H1 (cell line): ENCODE data around the gene SCARB1. TPM values are rescaled to one million over a fixed set of nuclear protein-coding genes. Genes with fewer than 3 reads are reported as not detected.

Experiments used
- CTCF ChIA-PET: fragments of 300-600 bp; sonication (Branson Sonifier 250); formaldehyde crosslinking; loops from one replicate; lab custom pipeline; 2021; ENCODE audit not compliant: partially characterized antibody; lab: Charles Lee
- POLR2A ChIA-PET: fragments of 300-600 bp; sonication (Branson Sonifier 250); formaldehyde crosslinking; loops from one replicate; lab custom pipeline; 2021; ENCODE audit warnings: inconsistent platforms; ENCODE audit not compliant: partially characterized antibody; lab: Charles Lee
- DNase-seq, 2 experiments: peaks; one replicate each; pipeline versions ENCODE4 v3.0.0 to v3.0.0-alpha.2; 2010 to 2022; ENCODE audit warnings: low spot score in 2 of 2, low read depth in 1 of 2, mixed read lengths in 1 of 2
- FAIRE-seq: peaks from 2 replicates; lab custom pipeline; 2011; peaks lifted over from hg19 to GRCh38; lab: Jason Lieb, UNC
- H2AFZ ChIP-seq: 2 replicates; pipeline ENCODE4 v1.8.1; 2012; ENCODE audit warnings: low read length, inconsistent platforms
- H2AK5ac ChIP-seq: 2 replicates; pipeline ENCODE4 v1.6.1; 2013; ENCODE audit warnings: low read depth, low read length
- H2BK120ac ChIP-seq: replicated peaks from 2 replicates; pipeline ENCODE3; 2013; ENCODE audit warnings: low read depth, low read length, inconsistent platforms
- H2BK12ac ChIP-seq: 2 replicates; pipeline ENCODE4 v1.6.1; 2013; ENCODE audit warnings: low read depth, low read length
- H2BK15ac ChIP-seq: 2 replicates; pipeline ENCODE4 v1.6.1; 2013; ENCODE audit warnings: low read length
- H2BK20ac ChIP-seq: 2 replicates; pipeline ENCODE4 v1.6.1; 2013; ENCODE audit warnings: low read length
- H2BK5ac ChIP-seq: 2 replicates; pipeline ENCODE4 v1.6.1; 2013; ENCODE audit warnings: low read depth, low read length
- H3K14ac ChIP-seq: 2 replicates; pipeline ENCODE4 v1.6.1; 2013; ENCODE audit warnings: inconsistent platforms; ENCODE audit not compliant: insufficient read length
- H3K18ac ChIP-seq: 2 replicates; pipeline ENCODE4 v1.6.1; 2013; ENCODE audit warnings: low read length; ENCODE audit errors: extremely low read depth
- H3K23ac ChIP-seq: 2 replicates; pipeline ENCODE4 v1.6.1; 2013; ENCODE audit warnings: inconsistent platforms; ENCODE audit not compliant: insufficient read length
- H3K23me2 ChIP-seq: 2 replicates; pipeline ENCODE4 v1.6.1; 2013; ENCODE audit warnings: low read depth, low read length
- H3K27ac ChIP-seq: 2 replicates; pipeline ENCODE4 v1.6.1; 2011; ENCODE audit warnings: low read depth, low read length, inconsistent platforms
- H3K27me3 ChIP-seq, 4 experiments: replicated peaks in 1 of 4; 1 replicate in 1 of 4; 2 replicates in 3 of 4; pipeline versions ENCODE4 v1.6.1 to v1.8.1; 2011 to 2013; ENCODE audit warnings: low read length in 3 of 4, mild to moderate bottlenecking in 3 of 4, inconsistent platforms in 2 of 4, mixed read lengths in 2 of 4, moderate library complexity in 1 of 4; ENCODE audit not compliant: control insufficient read depth in 3 of 4, insufficient read depth in 3 of 4; ENCODE audit errors: extremely low read depth in 1 of 4
- H3K36me3 ChIP-seq, 4 experiments: 2 replicates each; pipeline versions ENCODE4 v1.6.1 to v1.8.1; 2011 to 2013; ENCODE audit warnings: mild to moderate bottlenecking in 4 of 4, low read length in 3 of 4, moderate library complexity in 2 of 4, control low read depth in 1 of 4, inconsistent platforms in 1 of 4; ENCODE audit not compliant: insufficient read depth in 4 of 4, control insufficient read depth in 2 of 4
- H3K4ac ChIP-seq: replicated peaks from 2 replicates; pipeline ENCODE3; 2013; ENCODE audit warnings: low read length, low read depth, mixed read lengths, inconsistent platforms; ENCODE audit not compliant: insufficient read length
- H3K4me1 ChIP-seq, 4 experiments: replicated peaks in 1 of 4; 1 replicate in 1 of 4; 2 replicates in 3 of 4; pipeline versions ENCODE4 v1.6.1 to v1.8.1; 2011 to 2013; ENCODE audit warnings: low read length in 3 of 4, inconsistent platforms in 2 of 4, mixed read lengths in 1 of 4; ENCODE audit not compliant: insufficient read depth in 4 of 4, control insufficient read depth in 3 of 4
- H3K4me2 ChIP-seq, 2 experiments: 2 replicates each; pipeline versions ENCODE4 v1.6.1 to v1.8.1; 2011 to 2013; ENCODE audit warnings: low read depth in 2 of 2, low read length in 2 of 2, control low read depth in 1 of 2, inconsistent platforms in 1 of 2, mild to moderate bottlenecking in 1 of 2; ENCODE audit not compliant: insufficient read depth in 1 of 2
- H3K4me3 ChIP-seq, 4 experiments: fragments of 200-600, 300-600 bp in 1 of 4; sonication (generic), shearing (Covaris generic), sonication (Bioruptor Twin) in 1 of 4; 2 replicates each; pipeline versions ENCODE4 v1.5.1 to v1.8.1; 2011 to 2016; ENCODE audit warnings: low read length in 4 of 4, low read depth in 3 of 4, control low read depth in 2 of 4, inconsistent platforms in 2 of 4, mild to moderate bottlenecking in 2 of 4, mixed read lengths in 1 of 4, moderate library complexity in 1 of 4; ENCODE audit not compliant: insufficient read depth in 2 of 4; ENCODE audit errors: extremely low read depth in 1 of 4
- H3K56ac ChIP-seq: replicated peaks from 2 replicates; pipeline ENCODE3; 2013; ENCODE audit warnings: low read depth, mild to moderate bottlenecking, mixed read lengths, low read length, inconsistent platforms; ENCODE audit not compliant: insufficient read length
- H3K79me1 ChIP-seq: 2 replicates; pipeline ENCODE4 v1.6.1; 2013; ENCODE audit warnings: low read depth, low read length, control low read depth
- H3K79me2 ChIP-seq, 2 experiments: 2 replicates each; pipeline versions ENCODE4 v1.6.1 to v1.8.1; 2012 to 2013; ENCODE audit warnings: low read length in 2 of 2, mild to moderate bottlenecking in 2 of 2, inconsistent platforms in 1 of 2; ENCODE audit not compliant: insufficient read depth in 2 of 2, control insufficient read depth in 1 of 2
- H3K9ac ChIP-seq, 4 experiments: replicated peaks in 1 of 4; 1 replicate in 1 of 4; 2 replicates in 3 of 4; pipeline versions ENCODE4 v1.6.1 to v1.8.1; 2011 to 2013; ENCODE audit warnings: low read depth in 3 of 4, low read length in 3 of 4, control low read depth in 2 of 4, mild to moderate bottlenecking in 2 of 4, moderate library complexity in 2 of 4, inconsistent platforms in 1 of 4; ENCODE audit errors: extremely low read depth in 1 of 4
- H3K9me3 ChIP-seq, 2 experiments: 2 replicates each; pipeline versions ENCODE4 v1.6.1 to v1.8.1; 2012 to 2013; ENCODE audit warnings: mild to moderate bottlenecking in 2 of 2, moderate library complexity in 2 of 2, control low read depth in 1 of 2, inconsistent platforms in 1 of 2, low read depth in 1 of 2, low read length in 1 of 2, mixed read lengths in 1 of 2; ENCODE audit not compliant: insufficient read depth in 2 of 2
- H4K20me1 ChIP-seq, 2 experiments: replicated peaks in 1 of 2; 2 replicates each; pipeline versions ENCODE3 to v1.8.1; 2011 to 2013; ENCODE audit warnings: inconsistent platforms in 2 of 2, low read length in 2 of 2, mild to moderate bottlenecking in 1 of 2; ENCODE audit not compliant: insufficient read depth in 2 of 2, control insufficient read depth in 1 of 2
- H4K5ac ChIP-seq: 2 replicates; pipeline ENCODE4 v1.6.1; 2013; ENCODE audit warnings: low read length, low read depth, mixed read lengths, inconsistent platforms; ENCODE audit not compliant: insufficient read length
- H4K8ac ChIP-seq: 2 replicates; pipeline ENCODE4 v1.8.0; 2013; ENCODE audit warnings: mild to moderate bottlenecking, moderate library complexity, low read length, inconsistent platforms; ENCODE audit not compliant: insufficient read depth; ENCODE audit errors: extremely low read depth
- H4K91ac ChIP-seq: replicated peaks from 2 replicates; pipeline ENCODE3; 2013; ENCODE audit warnings: low read length, mixed read lengths, inconsistent platforms; ENCODE audit not compliant: insufficient read length
- CREB1 ChIP-seq: IDR thresholded peaks from 2 replicates; pipeline ENCODE4 v1.6.1; 2012; ENCODE audit warnings: inconsistent platforms
- RAD21 ChIP-seq, 2 experiments: IDR thresholded peaks in 1 of 2; conservative IDR thresholded peaks in 1 of 2; 2 replicates each; pipeline ENCODE4 v1.6.1; 2011; ENCODE audit warnings: low read depth in 2 of 2, low read length in 2 of 2, improper control_type of control experiment in 1 of 2, inconsistent platforms in 1 of 2, mild to moderate bottlenecking in 1 of 2, moderate library complexity in 1 of 2
- SRF ChIP-seq: IDR thresholded peaks from 2 replicates; pipeline ENCODE4 v1.6.1; 2011; ENCODE audit warnings: mild to moderate bottlenecking, low read depth, low read length, moderate library complexity
- WGBS, 2 experiments: shearing (Covaris generic) in 1 of 2; methylation state at CpG; one replicate each; pipeline versions ENCODE4 v1.1.6 to v1.1.7; 2013 to 2015; ENCODE audit warnings: low lambda C conversion rate in 2 of 2, mixed read lengths in 2 of 2, inconsistent platforms in 1 of 2, low coverage in 1 of 2, missing lambda C conversion rate in 1 of 2; ENCODE audit not compliant: insufficient replicate concordance in 2 of 2, insufficient coverage in 1 of 2, insufficient read length in 1 of 2; ENCODE audit errors: extremely low coverage in 1 of 2, missing lambda C conversion rate in 1 of 2; 5-methylcytosine and 5-hydroxymethylcytosine counted together
- polyA plus RNA-seq, 7 experiments: library from polyadenylated mRNA; depleted of rRNA in 3 of 7; stranded (reverse) in 5 of 7; unstranded in 2 of 7; fragments of >200 nt in 5 of 7; fragments of 200-250 nt in 2 of 7; gene quantifications; 1 replicate in 5 of 7; 2 replicates in 1 of 7; 4 replicates in 1 of 7; pipeline versions ENCODE4 v1.2.1 to v1.2.3, GENCODE V29; 2011 to 2013; ENCODE audit warnings: missing spikeins in 2 of 7, mixed read lengths in 2 of 7
- total RNA-seq: library from RNA; stranded (reverse); fragmentation: NEBNext Ultra II Directional; extraction: Animal tissue kit (Norgen Biotek cat#: 25700); gene quantifications from 2 replicates; pipeline ENCODE4 v1.2.1, GENCODE V29; 2021
- TF ChIP-seq, protein P1 (sequence below): IDR thresholded peaks from 2 replicates; pipeline ENCODE4 v1.6.1; 2011; ENCODE audit warnings: low read depth, mild to moderate bottlenecking, low read length; ENCODE audit not compliant: insufficient read depth

SCARB1 gene
- total and polyA plus RNA-seq, 2 of the 8 experiments (the other 6 are each of a cell fraction or from before 2014, with no cell fraction given) = 45.3 to 57.1 TPM

DNA sequence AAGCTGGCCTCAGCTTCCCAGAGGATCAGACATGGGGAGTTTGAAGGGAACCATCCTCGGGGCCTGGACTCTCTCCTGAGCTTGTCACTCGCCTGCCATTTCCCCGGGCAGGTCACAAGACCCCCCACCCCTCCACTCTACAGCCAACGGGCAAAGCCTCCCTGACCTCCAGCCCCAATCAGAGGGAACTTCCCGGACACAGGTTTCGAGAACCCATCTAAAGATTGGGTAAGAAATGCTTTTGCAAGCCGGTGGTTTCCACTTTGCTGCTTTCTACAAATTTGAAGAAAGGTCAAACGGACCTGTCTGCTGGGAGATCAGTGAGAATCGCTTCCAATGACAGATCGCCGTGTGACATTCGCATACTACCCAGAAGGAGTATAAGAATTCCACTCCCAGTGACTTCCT is 89.6 kb downstream of the SCARB1 start:
- FAIRE-seq (no peak), DNase-seq (no peak)
- H2BK12ac ChIP-seq = no peak overlapping the region
- no peak overlapping the region for H4K91ac ChIP-seq
- H3K4me2 ChIP-seq = no peak overlapping the region
- no peak overlapping the region for H2BK15ac ChIP-seq
- no peak overlapping the region for H3K4ac ChIP-seq
- TF ChIP-seq, protein P1, sequence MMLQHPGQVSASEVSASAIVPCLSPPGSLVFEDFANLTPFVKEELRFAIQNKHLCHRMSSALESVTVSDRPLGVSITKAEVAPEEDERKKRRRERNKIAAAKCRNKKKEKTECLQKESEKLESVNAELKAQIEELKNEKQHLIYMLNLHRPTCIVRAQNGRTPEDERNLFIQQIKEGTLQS = no peak
- TF ChIP-seq RAD21 (IDR thresholded peaks at IDR 0.05 in 1 of 2, conservative IDR thresholded peaks at IDR 0.05 in 1 of 2; ENCODE audit: low read depth in 2 of 2, low read length in 2 of 2) = no peak
- no peak for TF ChIP-seq SRF
- no peak for TF ChIP-seq CREB1
- no peaks in the 10 kb centered on the region for H3K36me3 ChIP-seq
- no peak overlapping the region for H2AFZ ChIP-seq
- H3K9ac ChIP-seq = no peak overlapping the region
- no peak overlapping the region for H3K27ac ChIP-seq
- H3K18ac ChIP-seq = no peak overlapping the region
- peaks cover 0 to 7% (median 1%) of the 10 kb centered on the region in 4 experiments; a peak in 3 of 7 replicates for H3K4me1 ChIP-seq
- H3K27me3 ChIP-seq = peaks cover 0 to 5% (median 0%) of the 10 kb centered on the region in 4 experiments; a peak in 3 of 7 replicates
- no peak overlapping the region for H2BK5ac ChIP-seq
- no peak overlapping the region for H4K5ac ChIP-seq
- H3K79me2 ChIP-seq = no peaks in the 10 kb centered on the region
- no peaks in the 10 kb centered on the region; the same call in 1 of the 2 replicates for H3K23me2 ChIP-seq
- H4K20me1 ChIP-seq = no peaks in the 10 kb centered on the region
- WGBS, 2 experiments = 88% methylated on average over 12 of the region's 12 CpGs; no CpG with 5 or more reads in 1 of the 2 experiments
- H3K4me3 ChIP-seq = no peak overlapping the region
- H4K8ac ChIP-seq = no peak overlapping the region
- H2AK5ac ChIP-seq = no peak overlapping the region
- no peaks in the 10 kb centered on the region for H3K79me1 ChIP-seq
- H2BK20ac ChIP-seq = no peak overlapping the region
- H2BK120ac ChIP-seq = no peak overlapping the region
- ChIA-PET POLR2A (no interaction called here), CTCF (interaction anchor here (0.7 to 1.3 kb wide), 5 partner anchors 22 to 442 kb away, joined by 3 to 7 read pairs (median 4); no protein-coding TSS in a partner anchor)
- H3K56ac ChIP-seq = no peak overlapping the region
- H3K23ac ChIP-seq = no peak overlapping the region
- H3K14ac ChIP-seq = no peak overlapping the region
- H3K9me3 ChIP-seq = no peaks in the 10 kb centered on the region
